ENCODE measurements around the gene KDM2B.

The KDM2B gene

GRCh38 chr12:121580959-121581685 is at the start of gene KDM2B:
Gene KDM2B, minus strand, starts transcription at chr12:121581023. Its CDS starts 112 bp downstream, at chr12:121580911.
- no peak for DNase-seq (ENCODE audit: low read depth in 2 of 2, low spot score in 1 of 2)

- DNase-seq (ENCODE audit: low read depth in 2 of 2, low spot score in 1 of 2) = no peak
Measured at GRCh38 chr12:121628536-121628935, 47.7 kb upstream of the KDM2B start.

DNA sequence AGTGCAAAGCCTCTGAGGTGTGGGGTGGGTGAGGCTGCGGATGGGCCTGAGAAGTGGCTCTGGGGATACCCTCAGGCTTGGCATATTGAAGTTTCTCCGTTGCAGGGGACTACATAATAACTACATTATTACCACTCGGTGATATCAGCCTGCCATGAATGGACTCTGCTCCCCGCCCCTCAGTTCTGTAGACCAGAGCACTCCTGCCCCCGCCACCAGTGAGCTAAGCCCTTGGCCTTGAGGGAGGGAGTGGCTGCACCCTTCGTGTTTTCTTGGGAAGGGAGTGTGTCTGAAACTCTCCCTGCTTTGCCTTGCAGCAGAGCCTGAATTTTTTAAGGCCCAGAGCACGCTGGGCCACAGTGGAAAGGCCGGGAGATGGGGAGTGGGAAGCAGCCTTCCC is 47.2 kb upstream of the KDM2B start:
- DNase-seq (ENCODE audit: low read depth in 2 of 2, low spot score in 1 of 2) = no peak

- peak; percentile 89 to 91 for DNase-seq (ENCODE audit: low read depth in 2 of 2, low spot score in 1 of 2)
Measured at GRCh38 chr12:121626853-121627640, 46.2 kb upstream of the KDM2B start.

GRCh38 chr12:121626087-121626852 is 45.4 kb upstream of the KDM2B start, which contains the start of gene ORAI1:
Gene ORAI1, plus strand, starts transcription at chr12:121626530.
- DNase-seq (ENCODE audit: low read depth in 2 of 2, low spot score in 1 of 2) = peak; percentile 94 to 95

DNA sequence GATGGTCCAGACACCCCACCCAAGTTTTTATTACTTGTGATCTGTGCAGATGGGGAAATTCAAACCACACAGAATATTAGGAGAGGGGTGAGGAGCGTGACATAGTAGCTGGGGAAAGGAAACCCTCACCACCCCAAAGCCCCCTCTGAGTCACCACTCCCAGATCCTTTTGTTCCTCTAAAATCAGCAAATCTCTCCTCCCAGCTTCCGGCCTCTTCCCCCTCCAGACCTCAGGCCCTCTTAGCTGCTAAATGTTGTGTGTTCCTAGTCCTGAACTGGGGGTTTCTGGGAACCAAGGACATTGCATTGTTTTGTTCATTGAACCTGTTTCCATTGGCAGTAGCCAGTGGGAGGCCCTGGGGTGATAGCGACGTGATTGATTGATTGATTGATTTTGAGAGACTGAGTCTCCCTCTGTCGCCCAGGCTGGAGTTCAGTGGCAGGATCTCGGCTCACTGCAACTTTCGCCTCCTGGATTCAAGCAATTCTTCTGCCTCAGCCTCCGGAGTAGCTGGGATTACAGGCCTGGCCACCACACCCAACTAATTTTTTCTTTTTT is 39.6 kb upstream of the KDM2B start:
- DNase-seq (ENCODE audit: low read depth in 2 of 2, low spot score in 1 of 2) = no peak

- DNase-seq (ENCODE audit: low read depth in 2 of 2, low spot score in 1 of 2) = no peak
Measured at GRCh38 chr12:121618659-121619233, 37.9 kb upstream of the KDM2B start.

DNA sequence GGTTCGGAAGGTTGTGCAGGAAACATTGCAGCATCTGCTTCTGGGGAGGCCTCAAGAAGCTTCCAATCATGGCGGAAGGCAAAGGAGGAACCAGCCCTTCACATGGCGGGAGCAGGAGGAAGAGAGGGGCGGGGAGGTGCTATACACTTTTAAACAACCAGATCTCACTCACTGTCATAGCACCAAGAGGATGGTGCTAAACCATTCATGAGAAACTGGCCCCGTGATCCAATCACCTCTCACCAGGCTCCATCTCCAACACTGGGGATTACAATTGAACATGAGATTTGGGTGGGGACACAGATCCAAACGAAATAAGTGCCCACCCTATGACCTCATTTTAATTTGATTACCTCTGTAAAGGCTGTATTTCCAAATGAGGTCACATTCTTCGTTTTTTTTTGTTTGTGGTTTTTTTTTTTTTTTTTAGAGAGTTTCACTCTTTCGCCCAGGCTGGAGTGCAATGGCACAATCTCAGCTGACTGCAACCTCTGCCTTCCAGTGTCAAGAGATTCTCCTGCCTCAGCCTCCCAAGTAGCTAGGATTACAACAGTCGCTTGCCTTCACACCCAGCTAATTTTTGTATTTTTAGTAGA is 34.1 kb upstream of the KDM2B start:
- no peak for DNase-seq (ENCODE audit: low read depth in 2 of 2, low spot score in 1 of 2)

DNA sequence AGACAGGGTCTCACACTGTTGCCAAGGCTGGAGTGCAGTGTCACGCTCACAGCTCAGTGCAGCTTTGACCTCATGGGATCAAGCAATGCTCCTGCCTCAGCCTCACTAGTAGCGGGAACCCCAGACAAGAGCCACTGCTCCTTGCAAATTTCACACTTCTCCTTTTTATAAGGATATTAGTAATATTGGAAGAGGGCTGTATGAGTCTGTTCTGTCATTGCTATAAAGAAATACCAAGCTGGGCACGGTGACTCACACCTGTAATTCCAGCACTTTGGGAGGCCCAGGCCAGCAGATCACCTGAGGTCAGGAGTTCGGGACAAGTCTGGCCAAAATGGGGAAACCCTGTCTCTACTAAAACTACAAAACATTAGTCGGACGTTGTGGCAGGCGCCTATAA is 32.6 kb upstream of the KDM2B start:
- DNase-seq (ENCODE audit: low read depth in 2 of 2, low spot score in 1 of 2) = no peak

DNA sequence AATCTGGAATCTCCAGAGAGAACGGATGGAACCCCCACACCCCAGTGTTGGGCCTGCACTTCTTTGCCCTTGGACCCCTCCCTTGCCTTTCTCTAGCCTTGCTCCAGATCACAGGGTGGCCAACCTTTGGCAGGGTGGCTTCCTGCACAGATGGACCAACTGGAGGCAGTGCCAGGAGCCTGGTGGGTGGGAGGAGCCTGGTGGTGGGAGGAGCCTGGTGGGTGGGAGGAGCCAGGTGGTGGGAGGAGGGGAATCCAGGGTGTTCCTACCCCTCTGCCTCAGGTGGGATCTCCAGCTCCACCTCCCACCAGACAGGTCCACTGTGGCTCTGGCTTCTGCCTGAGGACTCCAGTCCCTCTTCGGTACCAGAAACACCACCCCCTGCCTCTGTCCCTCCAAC is 30.5 kb upstream of the KDM2B start:
- DNase-seq (ENCODE audit: low read depth in 2 of 2, low spot score in 1 of 2) = no peak

- DNase-seq (ENCODE audit: low read depth in 2 of 2, low spot score in 1 of 2) = no peak
Measured at GRCh38 chr12:121610239-121611149, 29.7 kb upstream of the KDM2B start.

DNA sequence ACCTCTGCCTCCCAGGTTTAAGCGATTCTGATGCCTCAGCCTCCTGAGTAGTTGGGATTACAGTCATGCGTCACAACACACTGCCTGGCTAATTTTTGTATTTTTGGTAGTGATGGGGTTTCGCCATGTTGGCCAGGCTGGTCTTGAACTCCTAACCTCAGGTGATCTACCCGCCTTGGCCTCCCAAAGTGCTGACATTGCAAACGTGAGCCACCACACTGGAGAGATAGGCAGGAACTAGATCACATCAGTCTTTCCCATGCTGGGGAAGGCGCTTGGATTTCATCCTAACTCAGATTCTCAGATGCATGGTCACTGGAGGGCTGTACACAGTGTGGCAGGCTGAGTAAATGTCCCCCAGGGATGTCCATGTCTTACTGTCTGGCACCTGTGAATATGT is 27.5 kb upstream of the KDM2B start:
- no peak for DNase-seq (ENCODE audit: low read depth in 2 of 2, low spot score in 1 of 2)

GRCh38 chr12:121603581-121603980 is 22.8 kb upstream of the KDM2B start:
- DNase-seq (ENCODE audit: low read depth in 2 of 2, low spot score in 1 of 2) = no peak

GRCh38 chr12:121602766-121603165 is 21.9 kb upstream of the KDM2B start:
- no peak for DNase-seq (ENCODE audit: low read depth in 2 of 2, low spot score in 1 of 2)

GRCh38 chr12:121600702-121601336 is 20.0 kb upstream of the KDM2B start:
- no peak for DNase-seq (ENCODE audit: low read depth in 2 of 2, low spot score in 1 of 2)

GRCh38 chr12:121596526-121596925 is 15.7 kb upstream of the KDM2B start:
- no peak for DNase-seq (ENCODE audit: low read depth in 2 of 2, low spot score in 1 of 2)

DNA sequence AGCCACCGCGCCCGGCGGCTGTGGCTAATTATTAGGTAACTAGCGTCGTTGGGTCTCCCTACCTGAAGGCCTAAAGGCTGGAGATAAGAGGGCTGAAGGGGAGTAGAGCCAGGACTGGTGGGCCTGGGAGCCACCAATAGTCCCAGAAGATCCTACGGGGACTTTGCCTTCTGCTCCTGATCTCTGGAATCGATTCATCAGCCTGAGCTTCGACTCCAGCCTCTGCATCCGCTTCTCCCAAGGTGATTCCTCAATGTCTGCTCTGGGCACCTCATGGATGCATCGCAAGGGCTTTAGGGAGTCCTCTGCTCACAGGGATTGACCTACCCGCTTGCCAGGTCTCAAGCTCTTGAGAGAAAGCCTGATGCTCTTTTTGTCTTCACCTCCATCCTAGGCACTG is 14.7 kb upstream of the KDM2B start:
- DNase-seq (ENCODE audit: low read depth in 2 of 2, low spot score in 1 of 2) = no peak

DNA sequence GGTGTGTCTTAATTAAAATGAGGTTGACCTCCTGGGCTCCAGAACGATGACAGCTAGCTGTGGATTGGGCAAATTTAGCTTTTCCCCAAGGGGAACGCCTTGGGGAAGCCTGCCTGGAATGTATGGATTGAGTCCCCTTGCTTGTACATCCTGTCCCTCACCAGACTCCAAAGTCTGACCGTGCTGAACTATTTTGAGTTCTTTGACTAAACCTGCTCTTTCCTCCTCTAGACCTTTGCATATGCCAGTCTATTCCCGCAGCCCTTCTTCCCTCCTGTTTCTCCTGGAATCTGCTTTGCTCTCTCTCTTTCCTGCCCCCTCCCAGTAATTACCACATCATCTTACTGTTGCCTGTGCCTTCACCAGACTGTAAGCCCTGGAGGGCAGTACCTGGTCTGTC is 11.5 kb upstream of the KDM2B start:
- DNase-seq (ENCODE audit: low read depth in 2 of 2, low spot score in 1 of 2) = no peak

- DNase-seq (ENCODE audit: low read depth in 2 of 2, low spot score in 1 of 2) = peak; percentile 31 to 54
Measured at GRCh38 chr12:121590476-121591143, 9.8 kb upstream of the KDM2B start.

Data from stimulated activated CD8-positive, alpha-beta memory T cell treated with anti-CD3 and anti-CD28 coated beads, Interleukin-4, amount 100 ng/mL, for 4 hours (primary cell).